Muscle layer of colon (tissue), 2 donors: Measurements from ENCODE around the gene LYPLA2.
"Not testable (repeated sequence)": the region's sequence is repeated elsewhere in the genome, so short reads cannot be mapped to it uniquely, and the experiment has no call there.

Experiments
- H3K27ac ChIP-seq: one replicate; pipeline ENCODE4 v1.7.0; 2013; ENCODE audit warnings: low read depth, mild to moderate bottlenecking, low read length, moderate library complexity
- H3K27me3 ChIP-seq, 2 donors: one replicate each; pipeline ENCODE4 v1.7.0; 2013; ENCODE audit warnings: low read length in 2 of 2, mild to moderate bottlenecking in 2 of 2; ENCODE audit not compliant: insufficient read depth in 2 of 2, control insufficient read depth in 1 of 2
- H3K36me3 ChIP-seq: one replicate; pipeline ENCODE4 v1.7.0; 2013; ENCODE audit warnings: mild to moderate bottlenecking, low read length; ENCODE audit not compliant: insufficient read depth
- H3K4me1 ChIP-seq: one replicate; pipeline ENCODE4 v1.7.0; 2013; ENCODE audit warnings: mild to moderate bottlenecking, low read length; ENCODE audit not compliant: insufficient read depth
- H3K4me3 ChIP-seq, 2 donors: one replicate each; pipeline ENCODE4 v1.7.0; 2013; ENCODE audit warnings: low read length in 2 of 2, low read depth in 1 of 2, mild to moderate bottlenecking in 1 of 2, moderate library complexity in 1 of 2
- H3K9ac ChIP-seq: one replicate; pipeline ENCODE4 v1.7.0; 2013; ENCODE audit warnings: low read length
- H3K9me3 ChIP-seq: one replicate; pipeline ENCODE4 v1.7.0; 2013; ENCODE audit warnings: mild to moderate bottlenecking, low read length
- donor health status: abdominal sarcoma.
- donor health status: Adenocarcinoma of cecum.

The LYPLA2 gene

DNA sequence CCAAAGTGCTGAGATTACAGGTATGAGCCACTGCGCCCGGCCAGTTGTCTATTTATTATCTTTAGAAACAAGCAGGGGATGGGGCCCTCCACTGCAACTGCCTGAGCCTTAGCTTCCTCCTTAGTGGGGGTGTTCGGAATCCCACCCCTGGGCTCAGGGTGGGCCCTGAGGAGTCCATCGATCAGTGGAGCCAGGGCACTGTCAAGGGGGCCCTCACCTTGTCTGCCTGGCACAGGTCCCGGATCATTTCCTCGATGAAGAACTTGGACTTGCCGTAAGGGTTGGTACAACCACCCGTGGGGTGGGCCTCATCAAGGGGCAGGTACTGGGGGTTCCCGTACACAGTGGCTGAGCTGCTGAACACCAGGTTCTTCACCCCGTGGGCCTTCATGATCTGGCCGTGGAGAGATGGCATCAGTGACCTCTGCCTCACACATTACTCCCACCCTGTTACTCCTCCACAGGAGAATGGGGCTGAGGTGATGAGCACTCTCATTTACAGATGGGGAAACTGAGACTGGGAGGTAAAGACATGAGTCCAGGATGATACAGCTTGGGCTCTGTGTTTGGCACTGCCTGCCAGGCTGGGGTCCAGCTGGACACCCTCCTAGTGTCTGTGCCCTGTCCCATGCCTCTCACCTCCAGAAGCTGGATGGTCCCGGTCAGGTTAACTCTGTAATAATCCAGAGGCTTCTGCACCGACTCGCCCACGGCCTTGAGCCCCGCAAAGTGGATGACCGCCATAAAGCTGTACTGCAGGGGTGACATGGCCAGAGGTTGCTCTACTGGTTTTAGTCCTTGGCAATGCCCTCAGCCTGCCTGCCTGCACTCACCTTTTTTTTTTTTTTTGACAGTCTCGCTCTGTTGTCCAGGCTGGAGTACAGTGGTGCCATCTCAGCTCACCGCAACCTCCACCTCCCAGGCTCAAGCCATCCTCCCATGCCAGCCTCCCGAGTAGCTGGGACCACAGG is 6.8 kb downstream of the LYPLA2 start:
- Histone ChIP-seq H3K4me3 (no peak overlapping the region), H3K36me3 (peaks cover 12% of the 10 kb centered on the region), H3K4me1 (peaks cover 27% of the 10 kb centered on the region), H3K9me3 (no peaks in the 10 kb centered on the region), H3K27ac (no peak overlapping the region), H3K27me3 (no peaks in the 10 kb centered on the region), H3K9ac (no peak overlapping the region)

DNA sequence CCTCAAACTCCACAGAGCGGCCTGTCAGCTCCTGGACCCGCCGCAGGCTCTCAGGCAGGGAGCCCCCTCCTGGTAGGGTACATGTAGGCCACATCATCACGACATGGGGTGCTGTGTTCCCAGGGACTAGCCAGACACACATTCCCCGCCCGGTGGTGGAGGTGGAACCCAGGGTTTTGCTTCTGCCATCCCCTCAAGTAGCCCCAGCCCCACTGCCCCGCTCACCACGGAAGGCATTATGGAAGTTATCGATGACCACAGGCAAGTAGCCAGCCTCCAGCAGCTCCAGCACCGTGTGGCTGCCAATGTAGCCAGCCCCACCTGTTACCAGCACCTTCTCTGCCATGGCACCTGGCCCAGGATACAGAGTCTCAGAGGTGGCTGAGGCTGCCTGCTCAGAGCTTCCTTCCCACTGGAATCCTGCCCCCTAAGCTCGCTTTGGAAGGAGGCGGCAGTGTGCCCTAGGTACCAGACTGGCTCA is 7.8 kb downstream of the LYPLA2 start:
- Histone ChIP-seq H3K9me3 (no peaks in the 10 kb centered on the region), H3K4me3 (no peak overlapping the region), H3K27me3 (no peaks in the 10 kb centered on the region), H3K9ac (no peak overlapping the region), H3K27ac (no peak overlapping the region), H3K36me3 (peaks cover 8% of the 10 kb centered on the region), H3K4me1 (peaks cover 18% of the 10 kb centered on the region)

DNA sequence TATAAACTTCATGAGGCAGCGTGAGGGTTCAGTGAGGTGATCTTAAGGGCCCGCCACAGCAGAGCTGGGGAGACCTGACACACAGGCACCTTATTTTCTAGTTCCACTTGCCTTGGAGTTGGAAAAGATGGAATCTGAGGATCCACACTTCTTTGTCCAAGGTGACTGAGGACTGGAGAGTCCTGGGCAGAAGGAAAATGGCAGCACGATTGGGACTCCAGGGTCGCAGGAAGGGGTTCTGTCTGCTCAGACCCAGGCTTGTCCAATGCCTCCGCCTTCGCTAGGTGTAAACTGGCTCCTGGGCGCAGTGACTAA is 8.3 kb downstream of the LYPLA2 start:
- Histone ChIP-seq H3K4me3 (peak overlapping the region; percentile 73 to 85), H3K9ac (no peak overlapping the region), H3K9me3 (no peaks in the 10 kb centered on the region), H3K27ac (peak overlapping the region; percentile 3), H3K27me3 (no peaks in the 10 kb centered on the region), H3K4me1 (peaks cover 18% of the 10 kb centered on the region), H3K36me3 (peaks cover 8% of the 10 kb centered on the region)

DNA sequence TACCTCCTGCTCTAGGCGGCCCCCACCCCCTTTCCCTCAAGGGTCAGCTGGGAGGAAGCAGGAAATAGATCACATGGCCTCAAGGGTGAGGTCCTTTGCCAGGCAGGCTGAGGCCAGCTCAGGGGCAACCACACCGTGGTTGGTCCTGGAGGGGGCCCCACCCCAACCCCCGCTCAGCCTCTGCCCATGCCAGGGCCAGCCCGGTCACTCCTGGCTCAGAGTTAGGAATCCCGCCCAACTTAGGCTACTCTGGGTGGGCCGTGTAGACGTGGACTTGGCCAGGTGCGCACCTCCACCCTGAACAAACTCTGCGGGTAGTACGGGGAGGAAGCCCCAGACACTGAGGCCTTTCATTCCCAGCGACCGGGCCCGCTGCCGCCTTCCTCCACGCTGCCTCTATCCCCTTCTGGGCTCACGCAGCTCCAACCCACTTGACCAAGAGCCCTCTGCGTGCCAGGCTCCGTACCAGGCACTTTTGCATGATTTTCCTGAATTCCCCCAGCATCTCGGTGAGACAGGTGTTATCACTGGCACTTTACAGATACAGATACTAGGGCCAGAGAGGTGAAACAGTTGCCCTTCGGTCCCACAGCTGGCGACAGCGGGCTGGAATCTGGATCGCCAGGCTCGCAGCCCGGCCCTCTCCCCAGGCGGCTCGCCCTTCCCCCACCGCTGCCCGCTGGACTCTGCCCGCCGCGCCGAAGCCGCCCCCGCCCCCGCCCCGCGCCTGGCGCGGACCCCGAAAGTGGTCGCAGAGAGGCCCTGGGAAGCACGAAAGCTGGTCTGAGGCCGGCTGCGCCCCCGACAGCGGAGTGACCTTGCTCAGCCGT is 8.8 kb downstream of the LYPLA2 start:
- H3K4me3 ChIP-seq = peak overlapping the region; percentile 73 to 85

DNA sequence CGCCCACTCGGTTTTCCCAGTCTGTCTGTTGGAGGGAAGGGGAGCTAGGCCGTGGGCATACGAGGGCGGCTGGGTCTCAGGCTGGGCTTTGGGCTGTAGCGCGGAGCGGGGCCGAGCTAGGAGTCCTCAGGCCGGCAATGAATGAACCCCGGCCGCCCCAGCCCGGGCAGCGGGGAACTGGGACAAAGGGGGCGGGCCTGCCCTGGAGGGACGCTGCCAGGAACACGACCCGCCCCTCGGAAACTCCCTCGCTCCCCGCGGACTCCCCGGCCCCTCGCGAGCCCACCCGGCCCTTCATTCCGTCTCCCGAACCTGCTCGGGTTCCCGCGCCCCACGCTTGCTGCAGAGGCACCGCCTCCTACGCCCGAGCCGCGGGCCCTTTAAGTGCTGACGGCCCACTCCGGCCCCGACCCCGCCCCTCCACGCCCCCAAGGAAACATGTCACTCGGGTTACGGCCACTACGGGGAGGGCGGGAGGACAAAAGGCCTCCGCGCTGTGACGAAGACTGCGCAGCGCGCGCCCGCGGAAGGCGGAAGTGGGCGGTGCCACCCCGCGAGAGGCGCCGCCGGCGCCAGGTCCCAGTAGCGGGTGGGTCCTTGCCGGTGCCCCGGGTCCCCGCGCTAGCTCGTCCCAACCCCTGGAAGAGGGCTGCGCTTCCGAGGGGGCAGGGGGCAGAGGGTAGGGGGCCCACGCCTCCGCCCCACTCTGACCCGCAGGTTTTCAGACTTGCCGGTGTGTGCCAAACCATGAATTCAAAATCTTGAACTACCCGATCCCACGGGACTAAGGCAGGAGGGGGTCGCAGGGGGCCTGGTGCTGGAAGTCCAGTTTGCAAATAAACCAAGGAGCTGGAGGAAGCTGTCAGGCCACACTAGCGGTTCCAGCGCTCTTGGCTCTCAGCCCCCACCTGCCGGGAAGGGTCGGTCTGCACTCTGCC is 9.7 kb downstream of the LYPLA2 start, which contains the start of gene GALE:
GALE (minus strand) TSS at position 355 of the 938 bp plus-strand sequence. CDS start 1,747 bp downstream, outside the sequence.
- H3K36me3 ChIP-seq = peaks cover 7% of the 10 kb centered on the region
- H3K9ac ChIP-seq = peak within 1 kb of the TSS; percentile 84
- H3K4me1 ChIP-seq = peaks cover 18% of the 10 kb centered on the region
- H3K27ac ChIP-seq = peak within 1 kb of the TSS; percentile 96
- peak within 1 kb of the TSS; percentile 76 to 85 for H3K4me3 ChIP-seq
- no peaks in the 10 kb centered on the region for H3K9me3 ChIP-seq
- H3K27me3 ChIP-seq = no peaks in the 10 kb centered on the region

More for the DNA sequence above, 8.8 kb downstream of the LYPLA2 start:
- Histone ChIP-seq H3K4me1 (peaks cover 18% of the 10 kb centered on the region), H3K36me3 (peaks cover 8% of the 10 kb centered on the region), H3K27me3 (no peaks in the 10 kb centered on the region), H3K9me3 (no peaks in the 10 kb centered on the region), H3K9ac (no peak overlapping the region), H3K27ac (peak overlapping the region; percentile 96)

DNA sequence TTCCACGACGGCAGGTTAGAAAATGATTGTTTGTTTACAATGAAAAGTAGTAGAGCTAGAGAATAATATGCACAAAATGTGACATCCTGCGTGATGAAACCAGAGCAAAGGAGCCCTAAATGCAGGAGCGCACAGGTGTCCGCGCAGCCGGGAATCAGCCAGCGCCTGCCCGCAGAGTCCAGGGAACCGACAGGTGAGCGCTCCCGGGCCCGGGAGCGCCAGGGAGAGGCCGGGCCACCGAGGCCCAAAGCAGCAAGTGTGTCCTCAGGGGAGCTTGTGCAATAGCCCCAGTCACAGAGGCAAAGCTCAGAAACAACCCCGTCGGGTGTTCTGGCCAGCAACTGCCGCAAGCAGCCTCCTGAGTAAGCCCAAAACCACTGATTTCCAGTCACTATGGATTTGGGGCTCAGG is 10.4 kb downstream of the LYPLA2 start:
- H3K4me3 ChIP-seq = peak overlapping the region; percentile 76 to 85

DNA sequence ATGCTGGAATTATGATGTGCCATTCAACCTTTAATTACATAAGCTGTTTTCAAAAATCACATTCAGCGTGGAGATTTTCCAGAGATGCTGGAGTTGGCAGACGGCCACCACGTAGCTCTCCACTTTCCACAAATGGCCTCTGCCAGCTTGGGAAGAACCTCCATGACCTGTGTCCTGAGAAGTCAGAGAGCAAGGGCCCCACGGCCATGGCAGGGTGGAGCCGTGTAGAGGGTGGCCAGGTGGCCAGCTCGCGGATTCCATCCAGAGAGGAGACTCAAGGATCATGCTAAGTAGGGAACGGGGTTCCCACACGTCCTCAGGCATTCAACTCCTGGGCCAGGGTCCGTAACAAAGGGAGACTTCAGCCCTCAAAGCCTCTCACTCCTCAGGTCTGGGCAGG is 10.9 kb downstream of the LYPLA2 start:
- no peaks in the 10 kb centered on the region for H3K9me3 ChIP-seq
- H3K27ac ChIP-seq = peak overlapping the region; percentile 96
- no peaks in the 10 kb centered on the region for H3K27me3 ChIP-seq
- H3K4me3 ChIP-seq = no peak overlapping the region
- peaks cover 18% of the 10 kb centered on the region for H3K4me1 ChIP-seq
- H3K9ac ChIP-seq = no peak overlapping the region
- peaks cover 12% of the 10 kb centered on the region for H3K36me3 ChIP-seq

More for the DNA sequence above, 10.4 kb downstream of the LYPLA2 start:
- H3K36me3 ChIP-seq = peaks cover 6% of the 10 kb centered on the region
- no peaks in the 10 kb centered on the region for H3K27me3 ChIP-seq
- H3K9ac ChIP-seq = peak overlapping the region; percentile 84
- peaks cover 18% of the 10 kb centered on the region for H3K4me1 ChIP-seq
- H3K9me3 ChIP-seq = no peaks in the 10 kb centered on the region
- H3K27ac ChIP-seq = peak overlapping the region; percentile 96

DNA sequence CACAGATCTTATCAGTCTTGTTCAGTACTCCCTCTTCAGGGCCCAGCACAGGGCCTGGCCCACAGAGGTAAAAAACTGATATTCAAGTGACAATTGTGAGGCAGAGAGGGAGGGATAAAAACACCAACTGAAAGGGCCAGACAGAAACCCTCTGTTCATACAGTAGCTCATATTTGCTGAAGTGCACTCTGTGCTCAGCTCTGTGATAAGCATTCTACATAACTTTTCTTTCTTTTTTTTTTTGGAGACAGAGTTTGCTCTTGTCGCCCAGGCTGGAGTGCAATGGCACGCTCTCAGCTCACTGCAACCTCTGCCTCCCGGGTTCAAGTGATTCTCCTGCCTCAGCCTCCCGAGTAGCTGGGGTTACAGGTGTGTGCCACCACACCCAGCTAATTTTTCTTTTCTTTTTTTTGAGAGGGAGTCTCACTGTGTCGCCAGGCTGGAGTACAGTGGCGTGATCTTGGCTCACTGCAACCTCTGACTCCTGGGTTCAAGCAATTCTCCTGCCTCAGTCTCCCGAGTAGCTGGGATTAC is 11.9 kb downstream of the LYPLA2 start:
- H3K27ac ChIP-seq, H3K4me3 ChIP-seq, H3K9me3 ChIP-seq, H3K9ac ChIP-seq, H3K27me3 ChIP-seq: not testable (repeated sequence)
- Histone ChIP-seq H3K36me3 (peaks cover 22% of the 10 kb centered on the region), H3K4me1 (peaks cover 18% of the 10 kb centered on the region)

DNA sequence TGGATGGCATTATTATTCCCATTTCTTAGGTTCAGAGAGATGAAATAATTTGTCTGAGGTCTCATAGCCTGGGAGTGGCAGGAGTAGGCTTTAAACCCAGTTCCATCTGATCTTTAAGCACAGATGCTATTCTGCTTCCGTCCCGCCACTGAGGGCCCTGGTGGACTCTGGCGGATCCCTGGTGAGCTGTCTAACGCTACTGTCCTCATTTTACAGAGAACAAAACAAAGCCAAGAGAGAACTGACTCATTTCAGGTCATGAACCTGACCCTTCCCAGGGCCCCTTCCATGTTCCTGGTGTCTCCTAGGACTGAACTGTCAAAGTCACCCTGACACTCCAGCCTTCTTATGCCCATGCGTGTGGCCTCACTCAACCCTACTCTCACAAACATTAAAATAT is 12.7 kb downstream of the LYPLA2 start:
- Histone ChIP-seq H3K9ac (no peak overlapping the region), H3K27ac (no peak overlapping the region), H3K36me3 (peaks cover 24% of the 10 kb centered on the region), H3K4me1 (peaks cover 18% of the 10 kb centered on the region), H3K27me3 (no peaks in the 10 kb centered on the region), H3K4me3 (no peak overlapping the region), H3K9me3 (no peaks in the 10 kb centered on the region)

DNA sequence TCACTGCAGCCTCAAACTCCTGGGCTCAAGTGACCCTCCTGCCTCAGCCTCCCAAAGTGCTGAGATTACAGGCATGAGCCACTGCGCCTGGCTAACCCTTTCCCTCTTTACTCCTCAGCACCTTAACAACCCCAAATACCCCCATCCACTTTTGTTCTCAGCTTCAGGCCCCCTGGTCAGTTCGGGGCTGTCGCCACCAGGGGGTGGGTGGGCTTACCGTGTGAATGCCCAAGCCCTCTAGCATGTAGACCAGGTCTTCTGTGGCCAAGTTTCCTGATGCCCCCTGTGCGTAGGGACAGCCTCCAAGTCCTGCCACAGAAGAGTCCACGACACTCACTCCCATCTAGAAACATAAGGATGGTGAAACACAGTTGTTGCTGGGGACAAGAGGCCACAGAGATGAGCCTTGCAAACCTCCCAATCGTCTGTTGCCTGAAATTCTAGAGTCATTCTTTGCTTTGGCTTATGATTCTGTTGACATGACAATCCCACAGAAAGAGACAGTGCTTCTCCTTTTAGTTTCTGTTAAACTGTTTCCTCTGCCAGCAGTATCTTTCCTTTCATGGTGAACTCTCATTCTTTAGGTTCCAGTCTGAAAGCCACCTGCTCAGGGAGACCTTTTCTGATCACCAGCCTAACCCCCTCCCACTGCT is 13.4 kb downstream of the LYPLA2 start:
- no peak overlapping the region for H3K9ac ChIP-seq
- no peak overlapping the region for H3K4me3 ChIP-seq
- H3K27me3 ChIP-seq = no peaks in the 10 kb centered on the region
- peaks cover 16% of the 10 kb centered on the region for H3K4me1 ChIP-seq
- peaks cover 24% of the 10 kb centered on the region for H3K36me3 ChIP-seq
- H3K9me3 ChIP-seq = no peaks in the 10 kb centered on the region
- H3K27ac ChIP-seq = no peak overlapping the region
